ENCODE data around the gene SLC29A2.
A peak's percentile ranks its signal among the peaks of the same experiment; 100 is the strongest.
"Not testable (repeated sequence)": the region's sequence is repeated elsewhere in the genome, so short reads cannot be mapped to it uniquely, and the experiment has no call there.

SLC29A2 gene

DNA sequence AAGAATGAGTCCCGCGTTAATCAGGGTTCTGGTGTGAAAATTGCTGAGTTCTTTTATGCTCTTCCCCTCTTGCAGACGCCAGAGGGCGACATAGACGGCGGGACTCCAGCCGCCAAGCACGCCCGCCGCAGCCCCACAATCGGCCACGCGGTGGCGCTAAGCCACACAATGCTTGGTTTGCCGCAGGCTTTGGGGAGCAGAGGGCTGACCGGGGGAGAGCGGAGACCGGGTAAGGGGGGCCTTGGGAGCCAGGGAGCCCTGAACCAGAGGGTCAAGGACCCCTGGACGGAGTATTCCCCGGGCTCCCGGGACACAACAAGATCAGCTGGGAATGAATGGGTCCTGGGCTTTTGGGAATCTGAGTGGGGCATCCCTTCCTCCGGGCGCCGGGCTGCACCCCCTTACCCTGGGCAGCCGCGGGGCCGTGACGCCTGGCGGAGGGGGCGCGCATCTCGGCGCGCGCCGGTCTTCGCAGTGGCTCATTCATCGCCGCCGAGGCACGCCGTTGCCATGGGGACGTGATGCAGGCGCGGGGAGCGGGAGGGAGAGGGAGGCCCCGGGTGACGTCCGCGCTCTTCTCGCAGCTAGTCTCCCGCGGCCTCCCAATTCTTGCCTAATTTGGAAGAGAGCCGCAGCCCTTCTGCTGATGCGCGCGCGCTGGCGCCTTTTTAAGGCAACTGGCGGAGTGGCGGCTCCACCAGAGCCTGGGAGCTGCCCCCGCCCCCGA is 37.1 kb upstream of the SLC29A2 start:
- peak overlapping the region; percentile 81 for H3K4me3 Mint-ChIP-seq
- H3K27me3 Mint-ChIP-seq (ENCODE audit: low read depth), result peaks cover 19% of the 10 kb centered on the region
- peaks cover 4% of the 10 kb centered on the region for H3K4me1 Mint-ChIP-seq (ENCODE audit: low read depth)
- H3K9me3 Mint-ChIP-seq, result no peaks in the 10 kb centered on the region
- H3K36me3 Mint-ChIP-seq (ENCODE audit: low read depth), result no peaks in the 10 kb centered on the region
- peak overlapping the region; percentile 14 for H3K27ac Mint-ChIP-seq

GRCh38 chr11:66407651-66408050 is 36.1 kb upstream of the SLC29A2 start:
- Mint-ChIP-seq H3K27me3 (ENCODE audit: low read depth) (peaks cover 15% of the 10 kb centered on the region), H3K4me3 (no peak overlapping the region), H3K36me3 (ENCODE audit: low read depth) (no peaks in the 10 kb centered on the region), H3K4me1 (ENCODE audit: low read depth) (peaks cover 2% of the 10 kb centered on the region), H3K27ac (no peak overlapping the region), H3K9me3 (no peaks in the 10 kb centered on the region)

GRCh38 chr11:66393954-66394353 is 22.4 kb upstream of the SLC29A2 start:
- peaks cover 2% of the 10 kb centered on the region for H3K4me1 Mint-ChIP-seq (ENCODE audit: low read depth)
- H3K9me3 Mint-ChIP-seq, result no peaks in the 10 kb centered on the region
- no peak overlapping the region for H3K27ac Mint-ChIP-seq
- no peaks in the 10 kb centered on the region for H3K36me3 Mint-ChIP-seq (ENCODE audit: low read depth)
- no peak overlapping the region for H3K4me3 Mint-ChIP-seq
- H3K27me3 Mint-ChIP-seq (ENCODE audit: low read depth), result peaks cover 7% of the 10 kb centered on the region

DNA sequence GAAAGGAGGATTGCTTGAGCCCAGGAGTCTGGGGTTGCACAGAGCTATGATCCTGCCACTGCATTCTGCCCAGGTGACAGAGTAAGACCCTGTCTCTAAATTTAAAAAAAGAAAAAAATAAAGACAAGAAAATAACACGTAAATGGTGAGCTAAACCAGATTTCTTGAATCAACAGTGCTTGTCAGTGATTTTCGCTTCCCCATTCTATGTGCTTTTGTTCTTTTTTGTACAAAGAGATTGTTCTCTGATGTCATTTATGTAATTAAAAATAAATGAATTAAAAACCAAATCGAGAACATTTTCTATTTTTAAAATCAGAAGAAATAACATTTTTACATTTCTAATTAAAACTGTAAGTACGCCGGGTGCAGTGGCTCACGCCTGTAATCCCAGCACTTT is 19.8 kb upstream of the SLC29A2 start:
- Mint-ChIP-seq H3K4me3 (no peak overlapping the region), H3K4me1 (ENCODE audit: low read depth) (peaks cover 6% of the 10 kb centered on the region), H3K27me3 (ENCODE audit: low read depth) (peaks cover 7% of the 10 kb centered on the region), H3K27ac (no peak overlapping the region), H3K36me3 (ENCODE audit: low read depth) (no peaks in the 10 kb centered on the region), H3K9me3 (no peaks in the 10 kb centered on the region)

DNA sequence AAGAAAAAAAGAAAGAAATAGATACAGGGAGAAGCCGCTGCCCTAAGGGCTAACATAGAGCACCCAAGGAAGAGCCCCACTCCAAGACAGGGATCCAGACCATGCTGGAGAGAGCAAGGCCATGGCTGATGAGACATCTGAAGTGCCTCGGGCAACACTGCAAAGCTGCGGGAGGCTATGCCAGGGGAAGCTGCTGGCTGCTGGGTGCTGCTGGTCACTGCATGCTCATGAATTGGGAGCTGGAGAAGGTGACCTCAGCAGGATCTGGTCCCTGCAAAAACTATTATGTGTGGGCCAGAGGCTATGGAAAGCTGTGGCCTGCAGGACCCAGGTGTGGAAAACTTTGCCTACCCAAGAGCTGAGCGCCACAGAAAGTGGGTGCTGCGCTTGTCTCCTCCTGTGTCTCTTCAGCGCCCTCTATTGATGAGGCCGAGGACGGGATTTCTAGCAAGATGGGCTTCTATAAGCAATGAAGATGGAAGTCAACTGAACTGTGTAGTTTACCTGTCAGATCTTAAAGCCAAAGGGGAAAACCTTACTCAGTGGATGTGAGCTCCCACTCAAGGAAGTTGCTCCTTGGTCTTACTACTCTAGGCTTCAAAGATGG is 17.3 kb upstream of the SLC29A2 start:
- peaks cover 11% of the 10 kb centered on the region for H3K4me1 Mint-ChIP-seq (ENCODE audit: low read depth)
- H3K27ac Mint-ChIP-seq, result no peak overlapping the region
- no peak overlapping the region for H3K4me3 Mint-ChIP-seq
- no peaks in the 10 kb centered on the region for H3K36me3 Mint-ChIP-seq (ENCODE audit: low read depth)
- peaks cover 5% of the 10 kb centered on the region for H3K27me3 Mint-ChIP-seq (ENCODE audit: low read depth)
- no peaks in the 10 kb centered on the region for H3K9me3 Mint-ChIP-seq

DNA sequence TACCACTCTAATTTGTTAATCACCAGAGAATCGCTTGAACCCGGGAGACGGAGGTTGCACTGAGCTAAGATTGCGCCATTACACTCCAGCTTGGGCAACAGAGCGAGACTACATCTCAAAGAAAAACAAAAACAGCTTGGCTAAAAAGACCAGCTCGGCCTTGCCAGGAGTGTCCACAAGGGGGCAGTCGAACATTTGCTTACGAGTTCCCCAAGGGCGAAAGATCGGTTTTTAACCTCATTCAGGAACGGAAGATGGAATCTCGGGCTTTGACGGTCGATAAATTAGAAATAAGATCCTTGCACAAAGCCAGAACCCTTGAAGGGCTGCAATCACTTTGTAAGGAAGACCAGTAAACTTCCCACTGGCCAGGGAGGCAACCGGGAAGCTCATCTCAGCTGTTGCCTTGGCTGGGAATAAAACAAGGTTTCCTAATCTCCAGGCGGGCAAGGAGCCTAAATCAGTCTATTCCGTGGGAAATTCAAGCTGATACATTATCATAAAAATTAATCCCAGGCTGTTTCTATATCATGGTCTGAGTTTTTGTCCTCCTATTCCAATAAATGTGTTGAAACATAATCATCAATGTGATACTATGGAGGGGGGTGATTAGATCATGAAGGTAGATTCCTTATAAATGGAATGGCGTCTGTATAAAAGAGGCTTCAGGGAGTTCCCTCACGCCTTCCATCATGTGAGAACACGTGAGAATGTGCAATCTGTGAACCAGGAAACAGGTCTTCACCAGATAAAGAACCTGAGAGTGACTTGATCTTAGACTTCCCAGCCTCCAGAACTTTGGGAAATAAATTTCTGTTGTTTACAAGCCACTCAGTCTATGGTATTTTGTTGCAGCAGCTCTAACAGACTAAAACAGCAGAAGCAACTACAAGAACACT is 14.9 kb upstream of the SLC29A2 start:
- peaks cover 3% of the 10 kb centered on the region for H3K27me3 Mint-ChIP-seq (ENCODE audit: low read depth)
- peaks cover 11% of the 10 kb centered on the region for H3K4me1 Mint-ChIP-seq (ENCODE audit: low read depth)
- H3K36me3 Mint-ChIP-seq (ENCODE audit: low read depth), result no peaks in the 10 kb centered on the region
- peak overlapping the region; percentile 5 for H3K4me3 Mint-ChIP-seq
- no peaks in the 10 kb centered on the region for H3K9me3 Mint-ChIP-seq
- no peak overlapping the region for H3K27ac Mint-ChIP-seq

- H3K4me1 Mint-ChIP-seq (ENCODE audit: low read depth), result peaks cover 11% of the 10 kb centered on the region
- H3K9me3 Mint-ChIP-seq; H3K36me3 Mint-ChIP-seq (ENCODE audit: low read depth); H3K4me3 Mint-ChIP-seq; H3K27me3 Mint-ChIP-seq (ENCODE audit: low read depth); H3K27ac Mint-ChIP-seq: not testable (repeated sequence)
Measured at GRCh38 chr11:66384316-66384715, 12.8 kb upstream of the SLC29A2 start.

GRCh38 chr11:66380264-66380663 is 8.7 kb upstream of the SLC29A2 start:
- H3K27me3 Mint-ChIP-seq (ENCODE audit: low read depth); H3K9me3 Mint-ChIP-seq; H3K27ac Mint-ChIP-seq; H3K4me3 Mint-ChIP-seq; H3K36me3 Mint-ChIP-seq (ENCODE audit: low read depth); H3K4me1 Mint-ChIP-seq (ENCODE audit: low read depth): not testable (repeated sequence)

GRCh38 chr11:66373690-66374287 is 2.2 kb upstream of the SLC29A2 start:
- H3K27ac Mint-ChIP-seq; H3K27me3 Mint-ChIP-seq (ENCODE audit: low read depth); H3K4me1 Mint-ChIP-seq (ENCODE audit: low read depth); H3K9me3 Mint-ChIP-seq; H3K36me3 Mint-ChIP-seq (ENCODE audit: low read depth); H3K4me3 Mint-ChIP-seq: not testable (repeated sequence)

GRCh38 chr11:66373265-66373664 is 1.7 kb upstream of the SLC29A2 start:
- Mint-ChIP-seq H3K27ac (no peak overlapping the region), H3K4me3 (no peak overlapping the region), H3K9me3 (no peaks in the 10 kb centered on the region), H3K4me1 (ENCODE audit: low read depth) (peaks cover 9% of the 10 kb centered on the region), H3K27me3 (ENCODE audit: low read depth) (peaks cover 6% of the 10 kb centered on the region), H3K36me3 (ENCODE audit: low read depth) (peaks cover 2% of the 10 kb centered on the region)

DNA sequence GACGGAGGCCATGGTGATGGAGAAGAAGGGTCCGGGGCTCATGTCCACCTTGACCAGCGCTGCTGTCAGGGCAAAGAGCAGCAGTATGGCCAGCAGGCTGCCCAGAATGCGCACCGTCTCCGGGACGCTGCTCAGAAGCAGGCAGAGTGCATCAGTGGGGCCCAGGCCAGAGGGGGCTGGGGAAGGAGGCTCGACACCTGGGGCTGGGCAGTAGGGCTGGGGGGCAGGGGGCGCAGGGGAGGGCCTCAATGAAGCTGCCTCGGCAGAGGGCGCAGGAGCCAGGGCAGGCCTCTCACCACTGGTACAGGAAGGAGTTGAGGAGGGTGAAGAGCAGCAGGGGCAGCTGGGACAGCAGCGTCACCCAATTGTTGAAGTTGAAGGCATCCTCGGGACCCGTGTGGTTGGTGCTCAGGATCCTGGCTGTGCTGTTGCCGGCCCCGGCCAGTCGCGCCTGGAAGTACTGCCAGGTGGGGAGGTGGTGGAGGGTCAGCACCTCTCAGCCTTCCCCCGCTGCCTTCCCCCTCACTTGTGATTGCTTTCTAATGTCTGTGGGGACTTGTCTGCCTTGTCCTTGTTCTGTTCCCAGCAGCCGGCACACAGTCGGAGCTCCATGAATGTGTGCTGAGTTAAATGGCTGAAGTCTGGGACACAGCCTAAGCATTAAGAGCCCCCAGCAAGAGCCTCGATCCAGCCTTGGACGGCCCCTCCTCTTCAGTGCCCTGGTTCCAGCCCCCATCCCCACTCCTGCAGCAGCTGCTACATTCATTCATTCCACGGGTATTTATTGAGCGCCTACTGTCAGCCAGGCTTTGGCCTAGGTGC is 2.3 kb downstream of the SLC29A2 start:
- no peaks in the 10 kb centered on the region for H3K9me3 Mint-ChIP-seq
- no peak overlapping the region for H3K27ac Mint-ChIP-seq
- H3K4me3 Mint-ChIP-seq, result no peak overlapping the region
- H3K4me1 Mint-ChIP-seq (ENCODE audit: low read depth), result peaks cover 9% of the 10 kb centered on the region
- H3K27me3 Mint-ChIP-seq (ENCODE audit: low read depth), result no peaks in the 10 kb centered on the region
- peaks cover 4% of the 10 kb centered on the region for H3K36me3 Mint-ChIP-seq (ENCODE audit: low read depth)

GRCh38 chr11:66368484-66368883 is 3.1 kb downstream of the SLC29A2 start:
- H3K36me3 Mint-ChIP-seq (ENCODE audit: low read depth), result peaks cover 4% of the 10 kb centered on the region
- no peak overlapping the region for H3K4me3 Mint-ChIP-seq
- no peaks in the 10 kb centered on the region for H3K27me3 Mint-ChIP-seq (ENCODE audit: low read depth)
- peaks cover 9% of the 10 kb centered on the region for H3K4me1 Mint-ChIP-seq (ENCODE audit: low read depth)
- no peaks in the 10 kb centered on the region for H3K9me3 Mint-ChIP-seq
- H3K27ac Mint-ChIP-seq, result no peak overlapping the region

DNA sequence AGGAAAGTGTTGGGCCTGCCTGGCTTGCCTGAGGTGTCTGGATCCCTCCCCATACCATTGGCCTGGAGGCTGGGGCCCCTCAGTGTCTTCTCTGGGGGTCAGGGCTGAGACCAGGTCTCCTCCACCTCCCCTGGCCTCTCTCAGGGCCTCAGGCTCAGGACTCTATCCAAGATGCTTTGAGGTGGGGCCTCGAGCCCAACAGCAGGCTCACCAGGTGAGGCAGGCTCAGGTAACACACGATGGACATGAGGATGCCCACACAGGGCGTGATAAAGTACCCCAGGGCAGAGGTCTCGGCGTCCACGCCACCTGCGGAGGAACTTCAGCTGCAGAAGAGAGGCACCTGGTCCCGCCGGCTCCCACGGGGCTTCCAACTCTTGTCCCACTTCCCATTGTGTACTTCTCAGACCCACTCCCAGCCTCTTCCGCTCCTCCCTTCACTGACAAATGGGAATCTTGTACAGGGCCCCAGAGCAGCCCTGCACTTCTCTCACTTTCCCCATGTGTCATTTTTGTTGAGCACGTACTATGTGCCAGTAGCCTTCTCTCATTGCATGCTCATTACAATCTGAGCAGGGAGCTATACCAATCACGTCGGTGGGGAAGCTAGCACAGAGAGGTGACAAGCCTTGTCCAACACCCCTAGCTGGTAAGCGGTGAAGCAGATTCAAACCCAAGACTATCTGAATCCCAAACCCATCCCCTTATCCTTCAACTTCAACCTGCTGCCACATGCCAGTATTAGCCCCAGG is 3.8 kb downstream of the SLC29A2 start:
- no peaks in the 10 kb centered on the region for H3K27me3 Mint-ChIP-seq (ENCODE audit: low read depth)
- no peak overlapping the region for H3K4me3 Mint-ChIP-seq
- H3K27ac Mint-ChIP-seq, result no peak overlapping the region

More for the DNA sequence above, 3.8 kb downstream of the SLC29A2 start:
- H3K9me3 Mint-ChIP-seq, result no peaks in the 10 kb centered on the region
- peaks cover 4% of the 10 kb centered on the region for H3K36me3 Mint-ChIP-seq (ENCODE audit: low read depth)
- peaks cover 8% of the 10 kb centered on the region for H3K4me1 Mint-ChIP-seq (ENCODE audit: low read depth)
